ENCODE measurements around the gene ZMIZ1. TPM values are rescaled to one million over a fixed set of nuclear protein-coding genes. Genes with fewer than 3 reads are reported as not detected.

Gene ZMIZ1
- total and polyA plus RNA-seq, 5 donors = 38.0 to 83.1 (median 71.1) TPM

DNA sequence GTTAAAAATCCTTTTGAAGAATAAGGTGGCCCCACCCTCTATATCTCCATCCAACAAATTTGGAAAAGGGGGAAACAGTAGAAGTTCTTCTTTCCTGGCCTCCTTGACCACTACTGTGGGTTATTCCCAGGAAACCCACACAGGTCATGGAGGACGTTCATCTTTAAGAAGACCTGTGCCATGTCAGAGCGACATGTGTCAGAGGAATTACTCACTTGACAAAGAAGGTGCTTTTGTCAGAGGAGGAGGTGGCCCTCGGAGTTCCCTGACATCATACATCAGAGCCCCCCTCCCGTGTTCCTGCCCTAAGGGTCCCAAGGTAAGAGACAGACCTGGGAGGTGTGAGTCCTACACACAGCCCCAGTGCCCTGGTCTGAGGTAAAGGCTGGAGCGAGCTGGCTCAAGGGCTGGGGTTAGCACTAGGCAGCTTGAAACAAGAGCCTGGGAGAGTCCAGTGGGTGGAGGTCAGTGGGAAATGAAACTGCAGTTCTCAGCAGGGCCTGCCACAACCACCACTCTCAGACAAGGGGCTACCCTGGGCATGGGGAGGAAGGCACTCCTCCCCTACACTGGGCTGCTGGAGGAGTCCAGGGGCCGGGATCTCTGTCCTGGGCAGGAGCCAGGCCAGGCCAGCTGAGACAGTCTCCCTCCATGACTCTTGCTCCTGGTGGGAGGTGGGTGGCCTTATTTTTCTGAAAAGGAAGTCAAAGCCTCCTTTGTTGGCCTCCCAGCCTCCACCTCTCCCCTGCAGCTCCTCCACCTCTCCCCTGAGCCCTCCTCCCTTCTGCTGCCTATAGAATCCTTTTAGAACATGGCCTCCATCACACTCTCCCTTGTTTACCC lies 21.8 kb upstream of the ZMIZ1 start:
- Histone ChIP-seq H3K27me3 (ENCODE audit: control insufficient read depth, insufficient read depth) (no peaks in the 10 kb centered on the region), H3K9me3 (ENCODE audit: control insufficient read depth, low read length) (no peaks in the 10 kb centered on the region), H3K4me3 (ENCODE audit: low read length) (no peak overlapping the region), H3K4me1 (ENCODE audit: control insufficient read depth, insufficient read depth, low read length) (peaks cover 2% of the 10 kb centered on the region), H3K27ac (ENCODE audit: low read length) (no peak overlapping the region)
- DNase-seq (peak in 1 of 3 donors; percentile 67), ATAC-seq (peak; percentile 34 to 44)
- 81% methylated on average over 6 of the region's 6 CpGs for WGBS
- intact Hi-C loops (cut with DNase I) = no loop called here

DNA sequence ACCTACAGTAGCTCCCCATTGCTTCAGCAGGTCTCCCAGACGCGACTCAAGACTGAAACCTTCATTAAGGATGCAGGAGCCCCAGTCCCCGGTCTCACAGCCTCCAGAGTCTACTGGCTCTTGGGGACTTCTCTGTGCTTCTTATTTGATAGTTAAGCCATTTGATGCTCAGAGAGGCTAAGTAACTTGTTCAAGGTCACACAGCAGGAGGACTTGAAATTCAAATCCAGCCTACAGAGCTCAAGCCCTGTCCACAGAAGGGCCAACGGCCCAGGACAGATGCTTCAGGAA lies 21.2 kb upstream of the ZMIZ1 start:
- ATAC-seq = no peak
- intact Hi-C loops (cut with DNase I) = no loop called here
- Histone ChIP-seq H3K9me3 (ENCODE audit: control insufficient read depth, low read length) (no peaks in the 10 kb centered on the region), H3K27ac (ENCODE audit: low read length) (no peak overlapping the region), H3K4me1 (ENCODE audit: control insufficient read depth, insufficient read depth, low read length) (peaks cover 2% of the 10 kb centered on the region), H3K27me3 (ENCODE audit: control insufficient read depth, insufficient read depth) (no peaks in the 10 kb centered on the region), H3K4me3 (ENCODE audit: low read length) (no peak overlapping the region)
- 90% methylated on average over 4 of the region's 4 CpGs for WGBS
- DNase-seq = no peak

DNA sequence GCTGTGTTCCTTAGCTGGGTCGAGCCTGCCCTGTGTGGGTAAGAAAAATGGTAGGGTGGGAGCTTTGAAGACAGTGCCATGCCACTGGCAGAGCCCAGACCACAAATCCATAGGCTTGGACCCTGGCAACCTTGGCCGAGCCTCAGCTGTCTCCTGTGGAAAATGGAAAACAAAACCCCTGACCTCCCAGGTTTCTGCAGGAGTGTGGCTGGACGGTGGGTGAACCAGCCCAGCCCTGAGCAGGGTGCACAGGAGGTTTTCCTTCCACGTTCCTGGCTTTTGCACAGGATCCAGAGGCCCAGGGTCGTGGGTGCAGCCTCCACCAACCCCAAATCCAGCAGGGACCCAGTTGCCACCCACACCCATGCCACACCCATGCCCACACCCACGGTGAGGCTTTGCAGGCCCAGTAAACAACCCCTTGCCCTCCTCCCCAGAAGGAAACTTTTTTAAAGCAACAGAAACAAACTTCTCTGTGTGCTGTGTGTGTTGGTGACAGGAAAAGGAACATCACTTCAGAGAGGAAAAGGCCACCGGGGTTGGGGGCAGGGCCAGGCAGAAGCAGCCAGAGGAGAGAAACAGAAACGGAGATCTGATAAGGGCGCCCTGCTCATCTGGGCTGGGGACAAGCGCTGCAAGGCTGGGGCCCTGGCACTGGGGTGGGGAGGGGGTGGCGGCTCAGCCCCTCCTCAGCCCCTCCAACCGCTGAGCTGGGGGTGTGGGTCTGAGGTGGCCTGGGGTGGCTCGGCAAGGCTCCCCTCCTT lies 20.7 kb upstream of the ZMIZ1 start:
- intact Hi-C loops (cut with DNase I) = no loop called here
- no peaks in the 10 kb centered on the region for H3K27me3 ChIP-seq (ENCODE audit: control insufficient read depth, insufficient read depth)
- H3K4me1 ChIP-seq (ENCODE audit: control insufficient read depth, insufficient read depth, low read length) = peaks cover 2% of the 10 kb centered on the region
- no peak overlapping the region for H3K27ac ChIP-seq (ENCODE audit: low read length)
- 62% methylated on average over 13 of the region's 13 CpGs for WGBS
- ATAC-seq (peak; percentile 8 to 18), DNase-seq (peak; percentile 21 to 74 (median 73))
- no peak overlapping the region for H3K4me3 ChIP-seq (ENCODE audit: low read length)
- no peaks in the 10 kb centered on the region for H3K9me3 ChIP-seq (ENCODE audit: control insufficient read depth, low read length)

DNA sequence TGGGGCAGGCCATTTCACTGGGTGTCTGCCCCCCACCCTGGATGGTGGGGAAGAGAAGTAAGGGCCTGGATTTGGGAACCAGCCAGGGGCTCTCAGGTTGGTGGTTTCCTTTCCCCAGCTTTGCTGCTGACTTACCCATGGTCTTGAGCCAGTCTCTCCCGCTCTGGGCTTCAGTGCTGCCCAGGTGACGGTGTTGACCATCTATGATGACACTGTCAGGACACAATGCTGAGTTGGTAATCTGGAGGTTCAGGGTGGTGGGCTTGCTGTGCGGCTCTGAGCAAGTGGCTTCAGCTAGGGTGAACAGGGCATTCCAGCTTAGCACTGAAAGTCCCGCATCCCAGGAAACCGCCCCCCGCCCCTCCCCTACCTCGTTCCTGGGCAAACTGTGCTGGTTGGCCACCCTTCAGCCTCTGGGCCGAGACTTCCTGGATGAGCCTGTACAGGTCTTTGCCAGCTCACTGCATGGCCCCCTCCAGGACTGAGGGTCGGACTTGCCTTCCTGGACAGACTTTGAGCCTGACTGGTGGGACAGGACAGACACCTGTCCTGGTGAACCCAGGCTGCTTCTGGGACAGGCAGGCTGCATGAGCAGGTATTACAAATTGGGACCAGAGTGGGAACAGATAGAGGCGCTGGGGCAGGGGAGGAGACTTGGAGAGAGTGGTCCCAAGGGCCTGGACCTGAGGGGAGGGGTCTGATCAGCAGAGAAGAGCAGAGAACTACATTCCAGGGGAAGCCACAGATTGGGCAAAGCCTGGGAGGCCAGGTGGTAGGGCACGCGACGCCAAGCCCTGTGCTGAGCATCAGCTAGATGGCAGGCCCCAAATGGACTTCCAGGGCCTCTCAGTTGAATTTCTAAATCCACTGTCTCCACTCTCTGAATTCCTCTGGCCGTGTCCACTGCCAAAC lies 19.9 kb upstream of the ZMIZ1 start:
- DNase-seq = peak in 1 of 3 donors; percentile 14
- WGBS = 71% methylated on average over 14 of the region's 14 CpGs
- no peak overlapping the region for H3K4me3 ChIP-seq (ENCODE audit: low read length)

DNA sequence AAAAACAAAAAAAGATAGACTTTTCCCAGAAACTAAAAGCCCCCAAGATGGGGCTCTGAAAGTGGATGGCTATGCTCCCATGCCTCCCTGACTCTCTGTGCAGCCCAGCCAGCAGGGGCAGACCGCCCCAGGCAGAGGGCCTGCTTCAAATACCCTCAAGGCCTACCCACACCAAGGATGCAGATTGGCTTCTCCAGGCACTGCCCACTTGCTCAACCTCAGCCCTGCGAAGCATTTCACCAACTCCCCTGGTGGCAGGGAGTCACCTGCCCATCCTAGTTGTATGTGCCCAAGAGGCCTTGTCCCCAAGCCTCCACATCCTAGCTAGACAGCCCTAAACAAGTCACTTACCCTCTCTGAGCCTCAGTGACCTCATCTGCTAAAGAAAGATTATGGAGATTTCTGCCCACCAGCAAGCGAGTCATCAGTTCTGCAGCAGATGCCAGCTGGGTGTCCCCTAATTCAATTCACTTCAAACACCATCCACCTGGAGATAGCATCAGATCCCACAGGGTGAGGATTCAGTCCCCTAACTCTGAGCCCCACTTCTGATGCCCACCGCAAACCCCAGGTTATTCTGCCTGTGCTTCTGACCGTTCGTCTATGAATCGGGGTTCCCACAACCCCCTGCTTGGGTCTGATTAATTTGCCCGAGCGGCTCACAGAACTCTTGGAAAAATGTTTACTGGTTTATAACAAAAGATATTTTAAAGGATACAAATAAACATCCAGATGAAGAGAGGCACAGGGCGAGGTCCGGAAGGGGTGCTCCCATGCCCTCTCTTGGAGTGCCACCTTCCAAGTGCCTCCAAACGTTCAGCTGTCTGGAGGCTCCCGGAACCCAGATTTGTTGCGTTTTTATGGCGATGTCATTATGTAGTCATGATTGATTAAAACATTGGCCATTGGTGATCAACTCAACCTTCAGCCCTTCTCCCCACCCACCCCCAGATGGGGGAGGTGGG lies 18.6 kb upstream of the ZMIZ1 start:
- intact Hi-C loops (cut with DNase I) = no loop called here
- ATAC-seq (no peak), DNase-seq (no peak)
- H3K27ac ChIP-seq (ENCODE audit: low read length) = no peak overlapping the region
- H3K4me1 ChIP-seq (ENCODE audit: control insufficient read depth, insufficient read depth, low read length) = peaks cover 2% of the 10 kb centered on the region
- no peaks in the 10 kb centered on the region for H3K9me3 ChIP-seq (ENCODE audit: control insufficient read depth, low read length)
- no peaks in the 10 kb centered on the region for H3K27me3 ChIP-seq (ENCODE audit: control insufficient read depth, insufficient read depth)
- 79% methylated on average over 15 of the region's 15 CpGs for WGBS
- no peak overlapping the region for H3K4me3 ChIP-seq (ENCODE audit: low read length)

More for the DNA sequence above, 19.9 kb upstream of the ZMIZ1 start:
- Histone ChIP-seq H3K27me3 (ENCODE audit: control insufficient read depth, insufficient read depth) (no peaks in the 10 kb centered on the region), H3K27ac (ENCODE audit: low read length) (no peak overlapping the region), H3K4me1 (ENCODE audit: control insufficient read depth, insufficient read depth, low read length) (peaks cover 2% of the 10 kb centered on the region), H3K9me3 (ENCODE audit: control insufficient read depth, low read length) (no peaks in the 10 kb centered on the region)
- no peak for ATAC-seq
- intact Hi-C loops (cut with DNase I) = no loop called here

DNA sequence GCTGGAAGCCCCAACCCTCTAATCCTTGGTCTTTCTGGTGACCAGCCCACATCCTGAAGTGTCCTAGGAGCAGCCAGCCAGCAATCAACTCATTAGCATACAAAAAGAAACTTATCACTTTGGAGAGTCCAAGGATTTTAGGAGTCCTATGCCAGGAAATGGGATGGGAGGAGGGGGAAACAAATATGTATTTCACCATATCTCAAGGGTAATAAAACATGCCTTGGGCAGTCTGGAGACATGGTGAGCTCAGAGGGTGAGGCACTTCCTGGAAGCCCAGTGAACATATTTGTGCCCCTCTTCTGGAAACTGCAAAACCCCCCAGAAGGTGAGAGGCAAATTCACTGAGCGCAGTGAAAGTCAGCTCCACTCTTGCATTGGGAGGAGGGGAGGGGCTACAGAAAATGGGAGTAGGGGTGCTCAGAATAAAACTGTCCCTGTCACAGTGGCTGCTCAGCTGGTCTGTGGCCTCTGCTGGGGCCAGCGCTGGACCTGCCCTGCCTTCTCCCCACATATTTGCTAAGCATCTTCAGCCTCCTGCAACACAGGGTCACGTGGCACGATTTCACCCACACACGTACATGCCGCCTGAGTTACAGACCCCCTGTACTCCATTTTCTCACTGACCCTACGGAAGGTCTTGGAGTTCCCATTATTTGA lies 17.7 kb upstream of the ZMIZ1 start:
- peak in 1 of 2 donors; percentile 19 for ATAC-seq
- intact Hi-C loops (cut with DNase I) = no loop called here

DNA sequence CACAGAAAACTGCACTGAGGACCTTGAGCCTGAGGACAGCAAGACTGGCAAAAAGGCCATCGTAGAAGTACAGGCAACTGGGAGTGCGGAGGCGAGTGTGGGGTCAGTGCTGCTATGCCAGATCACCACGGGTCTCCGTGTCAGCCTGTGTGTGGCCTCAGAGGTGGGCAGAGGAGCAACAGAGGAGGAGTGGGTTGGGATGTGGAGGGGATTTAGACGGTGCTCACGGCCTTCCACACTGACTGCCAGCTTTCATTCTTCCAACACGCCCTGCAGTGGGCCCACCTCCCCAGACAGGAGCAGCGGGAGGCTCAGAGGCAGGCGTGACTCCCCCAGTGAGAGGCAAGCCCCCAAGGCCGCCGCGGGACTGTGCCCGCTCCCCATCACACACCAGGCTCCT lies 17.0 kb upstream of the ZMIZ1 start:
- intact Hi-C loops (cut with DNase I) = no loop called here
- WGBS = 85% methylated on average over 14 of the region's 14 CpGs
- H3K9me3 ChIP-seq (ENCODE audit: control insufficient read depth, low read length) = no peaks in the 10 kb centered on the region
- DNase-seq (no peak), ATAC-seq (no peak)
- H3K27me3 ChIP-seq (ENCODE audit: control insufficient read depth, insufficient read depth) = no peaks in the 10 kb centered on the region
- H3K4me3 ChIP-seq (ENCODE audit: low read length) = no peak overlapping the region
- peaks cover 2% of the 10 kb centered on the region for H3K4me1 ChIP-seq (ENCODE audit: control insufficient read depth, insufficient read depth, low read length)
- H3K27ac ChIP-seq (ENCODE audit: low read length) = no peak overlapping the region

More for the DNA sequence above, 17.7 kb upstream of the ZMIZ1 start:
- no peak overlapping the region for H3K27ac ChIP-seq (ENCODE audit: low read length)
- peak in 1 of 3 donors; percentile 5 for DNase-seq
- H3K27me3 ChIP-seq (ENCODE audit: control insufficient read depth, insufficient read depth) = no peaks in the 10 kb centered on the region
- H3K9me3 ChIP-seq (ENCODE audit: control insufficient read depth, low read length) = no peaks in the 10 kb centered on the region
- peaks cover 2% of the 10 kb centered on the region for H3K4me1 ChIP-seq (ENCODE audit: control insufficient read depth, insufficient read depth, low read length)
- no peak overlapping the region for H3K4me3 ChIP-seq (ENCODE audit: low read length)
- 78% methylated on average over 7 of the region's 7 CpGs for WGBS

DNA sequence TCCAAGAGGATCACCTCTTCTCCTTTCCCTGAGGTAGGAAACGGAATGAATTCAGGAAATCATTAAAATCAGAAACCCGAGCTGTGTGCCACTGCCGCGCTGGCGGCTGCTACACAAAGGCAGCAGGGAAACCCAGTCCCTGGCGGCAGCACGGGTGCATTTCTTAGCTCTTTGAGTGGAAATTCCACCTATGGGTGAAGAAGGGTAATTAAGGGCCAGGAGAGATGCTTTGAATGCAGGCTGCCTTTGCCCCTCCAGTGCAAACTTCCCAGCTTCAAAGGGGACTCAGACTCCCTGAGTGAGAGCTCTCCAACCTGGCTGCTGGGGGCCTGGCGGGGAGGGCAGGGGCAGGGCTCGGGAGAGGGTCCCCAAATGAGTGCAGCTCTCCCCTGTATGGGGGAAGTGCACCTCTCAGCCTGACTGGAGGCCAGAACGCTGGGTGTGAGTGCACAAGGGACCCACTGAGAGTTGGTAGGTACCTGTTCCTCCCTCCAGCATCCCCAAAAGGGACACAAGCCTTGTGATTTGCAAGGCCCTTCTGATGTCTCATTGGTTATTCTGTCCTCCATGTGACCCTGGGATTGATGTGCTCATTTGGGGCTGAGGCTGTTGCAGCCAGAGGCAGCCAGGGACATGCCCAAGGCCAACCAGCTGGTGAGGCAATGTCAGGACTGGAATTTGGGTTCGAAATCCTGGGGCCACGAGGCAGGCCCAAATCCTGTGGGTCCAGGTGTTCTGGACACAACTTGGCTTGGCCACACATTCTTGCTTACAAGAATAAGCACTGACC lies 16.3 kb upstream of the ZMIZ1 start:
- intact Hi-C loops (cut with DNase I) = no loop called here
- no peaks in the 10 kb centered on the region for H3K27me3 ChIP-seq (ENCODE audit: control insufficient read depth, insufficient read depth)
- ATAC-seq (no peak), DNase-seq (no peak)
- no peak overlapping the region for H3K27ac ChIP-seq (ENCODE audit: low read length)
- no peaks in the 10 kb centered on the region for H3K9me3 ChIP-seq (ENCODE audit: control insufficient read depth, low read length)
- no peak overlapping the region for H3K4me3 ChIP-seq (ENCODE audit: low read length)
- H3K4me1 ChIP-seq (ENCODE audit: control insufficient read depth, insufficient read depth, low read length) = peaks cover 2% of the 10 kb centered on the region
- 81% methylated on average over 12 of the region's 12 CpGs for WGBS

DNA sequence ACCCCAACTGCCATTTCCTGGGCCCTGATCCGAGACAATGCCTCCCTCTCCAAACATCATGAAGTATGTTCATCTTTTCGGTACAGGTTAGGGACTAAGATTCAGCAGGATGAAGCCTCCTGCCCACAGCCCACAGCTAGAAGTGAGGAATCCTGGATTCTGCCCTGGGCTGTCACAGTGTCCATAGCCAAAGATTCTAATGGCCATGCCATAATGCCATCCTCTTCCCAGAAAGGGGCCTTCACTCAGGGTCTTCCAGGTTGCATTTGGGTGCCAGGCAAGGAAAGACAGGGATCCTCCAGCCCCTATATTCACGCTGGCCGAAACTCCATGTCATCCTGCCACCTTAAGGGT lies 15.7 kb upstream of the ZMIZ1 start:
- DNase-seq (no peak), ATAC-seq (no peak)
- H3K4me3 ChIP-seq (ENCODE audit: low read length) = no peak overlapping the region
- WGBS = 97% methylated on average over 4 of the region's 4 CpGs
- no peaks in the 10 kb centered on the region for H3K27me3 ChIP-seq (ENCODE audit: control insufficient read depth, insufficient read depth)
- H3K9me3 ChIP-seq (ENCODE audit: control insufficient read depth, low read length) = no peaks in the 10 kb centered on the region
- intact Hi-C loops (cut with DNase I) = no loop called here
- no peak overlapping the region for H3K27ac ChIP-seq (ENCODE audit: low read length)
- peaks cover under 1% of the 10 kb centered on the region for H3K4me1 ChIP-seq (ENCODE audit: control insufficient read depth, insufficient read depth, low read length)
